Spleen (tissue), 11 donors: ENCODE data around the gene GPRC5C. TPM values are rescaled to one million over a fixed set of nuclear protein-coding genes. Genes with fewer than 3 reads are reported as not detected.

ENCODE experiments used
- DNase-seq: peaks from one replicate; pipeline ENCODE4 v3.0.0-alpha.2; 2020
- H3K27ac ChIP-seq, 8 donors: fragments of 200-600 bp; sonication (generic) in 7 of 8; 1 replicate in 4 of 8; 2 replicates in 4 of 8; pipeline versions ENCODE4 v1.5.0 to v1.8.0; 2016 to 2021; ENCODE audit warnings: inconsistent platforms in 4 of 8, mild to moderate bottlenecking in 4 of 8, moderate library complexity in 1 of 8
- H3K27me3 ChIP-seq, 7 donors: fragments of 200-600 bp; sonication (generic) in 6 of 7; replicated peaks in 1 of 7; 1 replicate in 4 of 7; 2 replicates in 3 of 7; pipeline versions ENCODE4 v1.5.0 to v1.8.0; 2016 to 2021; ENCODE audit warnings: inconsistent platforms in 3 of 7, mild to moderate bottlenecking in 1 of 7
- H3K36me3 ChIP-seq, 6 donors: fragments of 200-600 bp; sonication (generic) in 5 of 6; 1 replicate in 4 of 6; 2 replicates in 2 of 6; pipeline versions ENCODE4 v1.5.0 to v1.8.0; 2016 to 2021; ENCODE audit warnings: inconsistent platforms in 2 of 6
- H3K4me1 ChIP-seq, 6 donors: fragments of 200-600 bp; sonication (generic) in 5 of 6; 1 replicate in 3 of 6; 2 replicates in 3 of 6; pipeline versions ENCODE4 v1.5.0 to v1.8.0; 2016 to 2021; ENCODE audit warnings: inconsistent platforms in 3 of 6
- H3K4me3 ChIP-seq, 8 donors: fragments of 200-600 bp; sonication (generic) in 7 of 8; 1 replicate in 4 of 8; 2 replicates in 4 of 8; pipeline versions ENCODE4 v1.5.0 to v1.8.0; 2016 to 2021; ENCODE audit warnings: inconsistent platforms in 4 of 8, mild to moderate bottlenecking in 4 of 8, moderate library complexity in 2 of 8
- H3K9me3 ChIP-seq, 8 donors: fragments of 200-600 bp; sonication (generic) in 7 of 8; 1 replicate in 4 of 8; 2 replicates in 4 of 8; pipeline versions ENCODE4 v1.5.0 to v1.8.0; 2016 to 2021; ENCODE audit warnings: inconsistent platforms in 4 of 8
- POLR2A ChIP-seq, 3 donors: fragments of 450-650 bp; IDR thresholded peaks; one replicate each; pipeline ENCODE4 v1.5.1; 2017; ENCODE audit warnings: antibody characterized with exemption in 3 of 3, mild to moderate bottlenecking in 1 of 3
- POLR2AphosphoS5 ChIP-seq, 3 donors: sonication (generic); formaldehyde crosslinking; IDR thresholded peaks; one replicate each; pipeline ENCODE4 v1.5.1; 2017; ENCODE audit warnings: antibody characterized with exemption in 3 of 3
- WGBS, 5 donors: extraction: QIAGEN DNeasy Blood & Tissue Kit in 3 of 5; methylation state at CpG; one replicate each; pipeline versions ENCODE4 v1.1.5 to v1.1.7; 2013 to 2018; 5-methylcytosine and 5-hydroxymethylcytosine counted together
- intact Hi-C: fragments of 100-400 bp; cut with DNase I; formaldehyde crosslinking; loops from one replicate; pipeline ENCODE4 v1.15.0; 2023; ENCODE audit warnings: low total_unique reads
- polyA plus RNA-seq, 3 donors: library from polyadenylated mRNA; stranded (reverse); fragments of 200-250 nt; gene quantifications; one replicate each; pipeline ENCODE4 v1.2.1, GENCODE V29; 2013
- total RNA-seq, 7 donors: library from RNA; depleted of rRNA in 3 of 7; stranded (reverse); fragments of >200 nt in 3 of 7; fragmentation: NEBNext Ultra II Directional in 4 of 7; extraction: Animal tissue kit (Norgen Biotek cat#: 25700) in 4 of 7; gene quantifications; one replicate each; pipeline versions ENCODE4 v1.1.0 to v1.2.1, GENCODE V29; 2016 to 2021
- TF ChIP-seq, protein P1 (sequence below), 11 experiments: fragments of 200-600 bp in 7 of 11; fragments of 450-650 bp in 4 of 11; sonication (generic) in 4 of 11; IDR thresholded peaks in 8 of 11; conservative IDR thresholded peaks in 3 of 11; 1 replicate in 7 of 11; 2 replicates in 4 of 11; pipeline versions ENCODE4 v1.4.0 to v1.8.0; 2016 to 2021; ENCODE audit warnings: antibody characterized with exemption in 11 of 11, inconsistent platforms in 4 of 11, mild to moderate bottlenecking in 1 of 11
- donor health status: healthy with polysubstance abuse.
- donor health status: DM: no; HTN: no; CAD: no; lungs with moderate emphysema.
- donor health status: DM: no; HTN: no; CAD: no.
- donor health status: Bipolar disorder and iron deficiency.
- donor health status: healthy.
- donor health status: DM: no; HTN: no; CAD: no.
- donor health status: DM: yes; HTN: yes; CAD: no.

The GPRC5C gene
- total and polyA plus RNA-seq, 10 donors, result 11.0 to 70.0 (median 28.6) TPM

DNA sequence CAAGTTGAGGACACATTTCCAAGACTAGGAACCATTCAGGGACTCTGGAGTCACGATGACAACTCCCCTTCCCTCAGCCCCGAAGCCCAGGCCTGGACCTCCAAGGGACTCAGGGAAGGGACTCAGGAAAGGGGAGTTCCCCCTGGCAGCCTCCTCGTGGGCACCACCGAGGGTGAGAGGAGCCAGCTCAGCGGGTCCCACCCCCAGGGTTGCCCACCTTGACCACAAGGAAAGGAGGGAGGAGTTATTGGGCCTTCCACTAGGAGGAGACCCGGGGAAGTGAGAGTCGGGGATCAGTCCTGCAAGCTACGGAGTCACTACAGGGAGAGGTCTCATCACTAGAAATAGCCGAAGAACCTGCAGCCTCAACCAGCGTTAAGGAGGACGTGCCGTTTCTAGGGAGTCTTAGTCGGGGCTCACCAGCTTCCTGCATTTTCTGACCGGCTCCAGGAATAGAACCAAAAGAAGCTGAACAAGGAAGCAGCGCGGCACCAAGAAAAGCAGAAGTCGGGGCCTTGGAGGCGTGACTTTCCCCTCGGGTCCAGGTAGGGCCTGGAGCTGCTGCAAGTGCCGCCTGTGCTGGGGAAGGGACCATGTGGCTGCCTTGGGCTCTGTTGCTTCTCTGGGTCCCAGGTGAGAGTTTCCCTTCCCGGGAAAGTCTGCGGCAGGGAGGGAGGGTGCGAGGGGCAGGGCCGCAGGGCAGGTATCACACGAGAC is 34.4 kb downstream of the GPRC5C start, which contains the start of gene CD300A:
TSS of gene CD300A (plus strand) at position 524 of the 717 bp plus-strand sequence. CDS start at position 594, 70 bp downstream.
- WGBS, 5 donors, result 7 to 16% (median 9%) methylated on average over 24 to 25 of the region's 25 CpGs
- DNase-seq, result peak; percentile 94
- Histone ChIP-seq H3K9me3 (no peaks in the 10 kb centered on the region), H3K27me3 (peaks cover 0 to 14% (median 0%) of the 10 kb centered on the region in 7 donors), H3K4me3 (peak within 1 kb of the TSS; percentile 40 to 88 (median 53)), H3K4me1 (peaks cover 14 to 100% (median 74%) of the 10 kb centered on the region in 6 donors), H3K36me3 (peaks cover 0 to 22% (median 0%) of the 10 kb centered on the region in 6 donors), H3K27ac (peak within 1 kb of the TSS; percentile 68 to 95 (median 88))
- TF ChIP-seq, protein P1, sequence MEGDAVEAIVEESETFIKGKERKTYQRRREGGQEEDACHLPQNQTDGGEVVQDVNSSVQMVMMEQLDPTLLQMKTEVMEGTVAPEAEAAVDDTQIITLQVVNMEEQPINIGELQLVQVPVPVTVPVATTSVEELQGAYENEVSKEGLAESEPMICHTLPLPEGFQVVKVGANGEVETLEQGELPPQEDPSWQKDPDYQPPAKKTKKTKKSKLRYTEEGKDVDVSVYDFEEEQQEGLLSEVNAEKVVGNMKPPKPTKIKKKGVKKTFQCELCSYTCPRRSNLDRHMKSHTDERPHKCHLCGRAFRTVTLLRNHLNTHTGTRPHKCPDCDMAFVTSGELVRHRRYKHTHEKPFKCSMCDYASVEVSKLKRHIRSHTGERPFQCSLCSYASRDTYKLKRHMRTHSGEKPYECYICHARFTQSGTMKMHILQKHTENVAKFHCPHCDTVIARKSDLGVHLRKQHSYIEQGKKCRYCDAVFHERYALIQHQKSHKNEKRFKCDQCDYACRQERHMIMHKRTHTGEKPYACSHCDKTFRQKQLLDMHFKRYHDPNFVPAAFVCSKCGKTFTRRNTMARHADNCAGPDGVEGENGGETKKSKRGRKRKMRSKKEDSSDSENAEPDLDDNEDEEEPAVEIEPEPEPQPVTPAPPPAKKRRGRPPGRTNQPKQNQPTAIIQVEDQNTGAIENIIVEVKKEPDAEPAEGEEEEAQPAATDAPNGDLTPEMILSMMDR (IDR thresholded peaks at IDR 0.05 in 8 of 11, conservative IDR thresholded peaks at IDR 0.05 in 3 of 11), result no peak
- TF ChIP-seq POLR2AphosphoS5 (IDR thresholded peaks at IDR 0.05) (peak; percentile 75 to 82 (median 78)), POLR2A (IDR thresholded peaks at IDR 0.05) (no peak)
- intact Hi-C loops, result no loop called here

DNA sequence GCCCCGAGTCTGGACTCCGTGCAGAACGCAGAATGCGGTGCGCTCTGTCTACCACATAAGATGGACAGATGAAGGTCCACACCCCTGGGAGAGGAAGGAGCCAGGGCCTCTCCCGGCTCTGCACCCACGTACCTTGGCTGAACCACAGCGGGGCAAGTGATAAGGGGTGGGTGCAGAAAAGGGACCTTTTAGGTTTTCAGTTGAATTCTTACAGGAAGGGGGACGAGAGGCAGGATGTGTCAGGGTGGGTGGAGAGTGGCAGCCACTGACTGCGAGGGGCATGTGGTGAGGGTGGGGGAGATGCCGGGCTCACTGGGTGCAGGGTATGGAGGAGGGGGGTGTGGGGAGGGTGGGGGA is 34.9 kb downstream of the GPRC5C start:
- Histone ChIP-seq H3K9me3 (no peaks in the 10 kb centered on the region), H3K4me3 (peak overlapping the region; percentile 40 to 88 (median 53)), H3K4me1 (peaks cover 14 to 100% (median 70%) of the 10 kb centered on the region in 6 donors), H3K27ac (peak overlapping the region; percentile 68 to 95 (median 88)), H3K27me3 (peaks cover 0 to 14% (median 0%) of the 10 kb centered on the region in 7 donors), H3K36me3 (peaks cover 0 to 28% (median 0%) of the 10 kb centered on the region in 6 donors)
- 5 to 15% (median 8%) methylated on average over 10 to 11 of the region's 11 CpGs for WGBS, 5 donors
- intact Hi-C loops, result no loop called here
- no peak for DNase-seq
- TF ChIP-seq, protein P1 (IDR thresholded peaks at IDR 0.05 in 8 of 11, conservative IDR thresholded peaks at IDR 0.05 in 3 of 11), result no peak
- TF ChIP-seq POLR2A (IDR thresholded peaks at IDR 0.05) (no peak), POLR2AphosphoS5 (IDR thresholded peaks at IDR 0.05) (peak in 1 of 3 donors; percentile 55)

DNA sequence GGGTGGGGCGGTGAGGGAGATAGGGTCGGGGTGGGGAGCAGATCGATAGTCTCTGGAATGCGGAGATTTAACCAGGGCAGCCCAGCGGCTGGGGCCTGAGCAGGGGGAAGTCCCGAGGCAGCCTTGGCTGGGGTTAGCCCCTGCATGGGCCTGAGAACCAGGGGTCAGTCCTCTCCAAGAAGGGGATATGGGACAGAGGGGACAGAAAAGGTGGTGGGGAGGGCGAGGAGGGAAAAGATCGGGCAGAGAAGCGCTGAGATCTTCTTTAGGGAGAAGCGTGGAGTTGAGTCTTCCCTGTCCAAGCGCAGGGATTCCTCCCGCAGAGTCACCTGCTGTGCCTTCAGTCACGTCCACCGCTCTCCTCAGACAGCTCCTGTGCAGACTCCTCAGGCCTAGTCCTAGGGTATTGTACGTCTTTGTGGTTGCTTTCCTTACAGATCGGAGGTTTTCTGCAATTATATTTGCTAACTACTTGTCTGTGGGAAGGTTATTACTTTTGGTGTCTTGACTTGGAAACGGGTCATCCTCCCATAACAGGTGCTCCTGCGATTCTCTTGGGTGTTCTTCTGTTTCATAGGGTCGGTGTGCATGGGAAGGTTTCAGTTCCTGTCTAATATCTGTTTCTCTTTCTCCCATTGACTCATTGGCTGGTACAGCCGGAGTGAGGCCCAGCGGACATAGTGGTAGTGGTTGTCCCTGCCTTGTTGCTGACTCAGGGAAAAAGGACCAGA is 35.5 kb downstream of the GPRC5C start:
- no peak for DNase-seq
- 22 to 39% (median 29%) methylated on average over 21 of the region's 21 CpGs for WGBS, 5 donors
- Histone ChIP-seq H3K27me3 (peaks cover 0 to 14% (median 0%) of the 10 kb centered on the region in 7 donors), H3K36me3 (peaks cover 0 to 33% (median 0%) of the 10 kb centered on the region in 6 donors), H3K9me3 (no peaks in the 10 kb centered on the region), H3K4me3 (peak overlapping the region; percentile 40 to 88 (median 53)), H3K4me1 (peaks cover 13 to 100% (median 64%) of the 10 kb centered on the region in 6 donors), H3K27ac (peak overlapping the region; percentile 63 to 95 (median 88))
- TF ChIP-seq POLR2A (IDR thresholded peaks at IDR 0.05) (no peak), POLR2AphosphoS5 (IDR thresholded peaks at IDR 0.05) (peak in 1 of 3 donors; percentile 76)
- TF ChIP-seq, protein P1 (IDR thresholded peaks at IDR 0.05 in 8 of 11, conservative IDR thresholded peaks at IDR 0.05 in 3 of 11), result no peak
- intact Hi-C loops, result no loop called here
